ENCODE results near the gene MMP23B.

DNA sequence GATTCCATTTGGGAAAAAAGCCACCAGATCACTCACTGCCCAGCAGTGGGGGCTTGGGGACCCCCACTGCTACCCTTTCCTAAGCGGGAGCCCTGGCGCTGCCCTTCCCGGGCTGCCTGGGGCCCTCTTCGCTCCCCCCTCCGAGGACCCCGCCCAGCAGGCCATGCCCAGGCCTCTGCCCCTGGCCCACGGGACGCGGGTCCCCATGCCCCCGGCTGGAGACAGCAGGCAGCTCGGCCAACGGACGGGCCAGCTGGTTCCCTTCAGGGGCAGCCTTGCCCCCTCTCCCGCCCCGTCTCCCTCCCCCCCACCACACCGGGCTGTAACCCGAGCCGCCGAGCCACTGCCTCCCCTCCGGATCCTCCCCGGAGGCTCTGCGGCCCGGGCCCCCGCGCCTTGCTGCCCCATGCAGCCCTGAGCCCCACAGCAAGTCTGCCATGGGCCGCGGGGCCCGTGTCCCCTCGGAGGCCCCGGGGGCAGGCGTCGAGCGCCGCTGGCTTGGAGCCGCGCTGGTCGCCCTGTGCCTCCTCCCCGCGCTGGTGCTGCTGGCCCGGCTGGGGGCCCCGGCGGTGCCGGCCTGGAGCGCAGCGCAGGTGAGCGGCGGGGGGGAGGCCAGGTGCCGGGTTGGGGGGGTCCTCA, at the start of gene MMP23B:
- TF ChIP-seq, protein P1, sequence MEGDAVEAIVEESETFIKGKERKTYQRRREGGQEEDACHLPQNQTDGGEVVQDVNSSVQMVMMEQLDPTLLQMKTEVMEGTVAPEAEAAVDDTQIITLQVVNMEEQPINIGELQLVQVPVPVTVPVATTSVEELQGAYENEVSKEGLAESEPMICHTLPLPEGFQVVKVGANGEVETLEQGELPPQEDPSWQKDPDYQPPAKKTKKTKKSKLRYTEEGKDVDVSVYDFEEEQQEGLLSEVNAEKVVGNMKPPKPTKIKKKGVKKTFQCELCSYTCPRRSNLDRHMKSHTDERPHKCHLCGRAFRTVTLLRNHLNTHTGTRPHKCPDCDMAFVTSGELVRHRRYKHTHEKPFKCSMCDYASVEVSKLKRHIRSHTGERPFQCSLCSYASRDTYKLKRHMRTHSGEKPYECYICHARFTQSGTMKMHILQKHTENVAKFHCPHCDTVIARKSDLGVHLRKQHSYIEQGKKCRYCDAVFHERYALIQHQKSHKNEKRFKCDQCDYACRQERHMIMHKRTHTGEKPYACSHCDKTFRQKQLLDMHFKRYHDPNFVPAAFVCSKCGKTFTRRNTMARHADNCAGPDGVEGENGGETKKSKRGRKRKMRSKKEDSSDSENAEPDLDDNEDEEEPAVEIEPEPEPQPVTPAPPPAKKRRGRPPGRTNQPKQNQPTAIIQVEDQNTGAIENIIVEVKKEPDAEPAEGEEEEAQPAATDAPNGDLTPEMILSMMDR (conservative IDR thresholded peaks at IDR 0.05; ENCODE audit: low read length) = no peak
- TF ChIP-seq EZH2phosphoT487 (IDR thresholded peaks at IDR 0.05; ENCODE audit: borderline replicate concordance) = no peak

Measured in Loucy (cell line).